HCT116 (cell line): ENCODE measurements around the gene MCM8. TPM values are rescaled to one million over a fixed set of nuclear protein-coding genes. Genes with fewer than 3 reads are reported as not detected.

ENCODE experiments used
- ATAC-seq: fragments of 200-7000 bp; cut with Tn5 transposase; 2 replicates; pipeline ENCODE4 v1.9.1; 2020; ENCODE audit warnings: mild to moderate bottlenecking, moderate library complexity
- BruUV-seq: library from RNA; stranded (reverse); fragments of 400-500 nt; replicated peaks from 2 replicates; lab custom pipeline; 2021; lab: Mats Ljungman, UMichigan
- CTCF ChIA-PET: fragments of 300-600 bp; sonication (Branson Sonifier 250); formaldehyde crosslinking; loops from one replicate; lab custom pipeline; 2021; ENCODE audit warnings: antibody characterized with exemption; lab: Charles Lee
- POLR2A ChIA-PET: fragments of 300-600, 350-600 bp; sonication (Branson Sonifier 250); formaldehyde crosslinking; loops from one replicate; lab custom pipeline; 2021; ENCODE audit warnings: antibody characterized with exemption; lab: Charles Lee
- RAD21 ChIA-PET, 2 experiments: fragments of 300-600 bp; sonication (Branson Sonifier 250); formaldehyde crosslinking; loops; one replicate each; lab custom pipeline; 2023; ENCODE audit warnings: low total read pairs in 2 of 2; ENCODE audit not compliant: uncharacterized antibody in 2 of 2, unreplicated experiment in 2 of 2, low non-redundant PET in 1 of 2; lab: Charles Lee
- DNase-seq: peaks from one replicate; pipeline ENCODE4 v3.0.0-alpha.2; 2010; ENCODE audit warnings: low read depth, low spot score
- H2AFZ ChIP-seq: fragments of 200-600 bp; shearing (Covaris generic), sonication (generic); 2 replicates; pipeline ENCODE4 v1.6.1; 2017; ENCODE audit warnings: low read depth, mixed run types, mixed read lengths, antibody characterized with exemption, low read length; ENCODE audit not compliant: poor library complexity, severe bottlenecking
- H3K27ac ChIP-seq: 2 replicates; pipeline ENCODE4 v1.5.1; 2012; ENCODE audit warnings: low read depth, low read length
- H3K27me3 ChIP-seq: fragments of 200-600 bp; sonication (generic); 2 replicates; pipeline ENCODE4 v1.6.1; 2016; ENCODE audit warnings: mixed run types, low read length, mixed read lengths; ENCODE audit not compliant: insufficient read depth
- H3K36me3 ChIP-seq, 2 experiments: fragments of 200-500 bp in 1 of 2; fragments of 200-600 bp in 1 of 2; sonication (Bioruptor generic) in 1 of 2; sonication (generic) in 1 of 2; 2 replicates each; pipeline versions ENCODE4 v1.5.1 to v1.6.1; 2014 to 2016; ENCODE audit warnings: low read length in 2 of 2, inconsistent platforms in 1 of 2, mixed read lengths in 1 of 2, mixed run types in 1 of 2; ENCODE audit not compliant: insufficient read depth in 2 of 2, control insufficient read depth in 1 of 2
- H3K4me1 ChIP-seq, 2 experiments: fragments of 200-600 bp in 1 of 2; sonication (generic) in 1 of 2; 2 replicates each; pipeline versions ENCODE4 v1.5.1 to v1.6.1; 2012 to 2017; ENCODE audit warnings: low read length in 2 of 2, inconsistent platforms in 1 of 2, mild to moderate bottlenecking in 1 of 2, mixed read lengths in 1 of 2, mixed run types in 1 of 2, moderate library complexity in 1 of 2; ENCODE audit not compliant: insufficient read depth in 2 of 2, control insufficient read depth in 1 of 2
- H3K4me2 ChIP-seq: fragments of 200-600 bp; sonication (generic); 2 replicates; pipeline ENCODE4 v1.6.1; 2017; ENCODE audit warnings: mixed run types, low read length, mixed read lengths
- H3K4me3 ChIP-seq, 2 experiments: fragments of 200-600 bp in 1 of 2; sonication (generic) in 1 of 2; replicated peaks in 1 of 2; 2 replicates each; pipeline ENCODE4 v1.5.1; 2011 to 2016; ENCODE audit warnings: low read length in 2 of 2, control low read depth in 1 of 2, low read depth in 1 of 2, mild to moderate bottlenecking in 1 of 2, mixed read lengths in 1 of 2, mixed run types in 1 of 2
- H3K79me2 ChIP-seq: fragments of 200-600 bp; sonication (generic); 2 replicates; pipeline ENCODE4 v1.6.1; 2017; ENCODE audit warnings: mild to moderate bottlenecking, mixed run types, low read length, moderate library complexity, mixed read lengths; ENCODE audit not compliant: insufficient read depth
- H3K9ac ChIP-seq: fragments of 200-600 bp; sonication (generic); 2 replicates; pipeline ENCODE4 v1.6.1; 2016; ENCODE audit warnings: low read length, mixed read lengths
- H3K9me2 ChIP-seq: fragments of 200-600 bp; sonication (generic), shearing (Covaris generic); 2 replicates; pipeline ENCODE4 v1.6.1; 2017; ENCODE audit warnings: mixed run types, mild to moderate bottlenecking, moderate library complexity; ENCODE audit not compliant: insufficient read depth
- H3K9me3 ChIP-seq, 2 experiments: fragments of 200-500 bp in 1 of 2; fragments of 200-600 bp in 1 of 2; sonication (Bioruptor generic) in 1 of 2; sonication (generic) in 1 of 2; 2 replicates each; pipeline ENCODE4 v1.6.1; 2014 to 2017; ENCODE audit warnings: low read length in 2 of 2, mixed read lengths in 2 of 2, inconsistent platforms in 1 of 2, low read depth in 1 of 2, mild to moderate bottlenecking in 1 of 2, mixed run types in 1 of 2, moderate library complexity in 1 of 2; ENCODE audit not compliant: control insufficient read depth in 1 of 2, insufficient read depth in 1 of 2
- H4K20me1 ChIP-seq: fragments of 200-600 bp; sonication (generic), shearing (Covaris generic); 2 replicates; pipeline ENCODE4 v1.6.1; 2017; ENCODE audit warnings: mixed run types, mild to moderate bottlenecking, moderate library complexity; ENCODE audit not compliant: insufficient read depth
- ATF3 ChIP-seq: IDR thresholded peaks from 2 replicates; pipeline ENCODE4 v1.6.1; 2012
- MAX ChIP-seq: IDR thresholded peaks from 2 replicates; pipeline ENCODE4 v1.6.1; 2012
- SIN3A ChIP-seq: IDR thresholded peaks from 2 replicates; pipeline ENCODE4 v1.6.1; 2012; ENCODE audit warnings: low read depth
- intact Hi-C: fragments of 100-400 bp; cut with micrococcal nuclease; formaldehyde crosslinking; loops from 2 replicates; pipeline ENCODE4 v1.10.0; 2022
- total RNA-seq: library from RNA; stranded (reverse); gene quantifications from one replicate; pipeline ENCODE4 v1.2.1, GENCODE V29; 2021; ENCODE audit not compliant: unreplicated experiment
- TF ChIP-seq, protein P1 (sequence below), 3 experiments: fragments of 200-600 bp in 1 of 3; sonication (generic) in 1 of 3; IDR thresholded peaks in 2 of 3; conservative IDR thresholded peaks in 1 of 3; 2 replicates each; pipeline ENCODE4 v1.5.1; 2012 to 2017; ENCODE audit warnings: low read depth in 2 of 3, low read length in 2 of 3, antibody characterized with exemption in 1 of 3, borderline replicate concordance in 1 of 3, control low read depth in 1 of 3, mild to moderate bottlenecking in 1 of 3, mixed read lengths in 1 of 3, mixed run types in 1 of 3, moderate library complexity in 1 of 3; ENCODE audit not compliant: insufficient read depth in 1 of 3

Gene MCM8
- total RNA-seq, 1 experiment from 2014 or later = 21.9 TPM

DNA sequence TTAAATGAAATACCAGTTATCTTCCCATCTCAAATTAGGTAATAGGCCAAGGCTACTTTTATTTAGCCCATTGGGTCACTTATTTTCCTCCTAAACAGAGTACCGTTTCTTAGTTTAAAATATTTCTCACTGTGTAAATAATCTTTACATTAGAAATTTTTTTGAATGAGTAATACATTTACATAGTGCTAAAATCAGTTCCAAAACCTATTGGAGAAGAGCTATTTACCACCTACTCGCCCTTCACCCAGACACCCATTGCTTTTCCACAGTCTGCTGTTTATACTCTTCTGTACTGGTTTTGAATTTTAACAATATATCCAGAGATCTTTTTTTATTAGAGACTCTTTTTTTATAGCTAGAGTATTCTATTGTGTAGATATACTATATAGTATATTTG lies 36.9 kb downstream of the MCM8 start:
- Histone ChIP-seq H3K9me3 (no peaks in the 10 kb centered on the region), H2AFZ (no peak overlapping the region), H3K4me3 (no peak overlapping the region), H3K4me2 (no peak overlapping the region), H3K27ac (no peak overlapping the region), H3K9me2 (no peaks in the 10 kb centered on the region), H3K36me3 (peaks cover 21 to 36% of the 10 kb centered on the region in 2 experiments), H4K20me1 (0 out of 2 replicates have a peak, but pooled peaks cover 3% of the 10 kb centered on the region), H3K27me3 (no peaks in the 10 kb centered on the region), H3K9ac (no peak overlapping the region), H3K79me2 (0 out of 2 replicates have a peak, but pooled peaks cover 3% of the 10 kb centered on the region), H3K4me1 (no peaks in the 10 kb centered on the region)
- POLR2A ChIA-PET = no interaction called here
- intact Hi-C loops = no loop called here
- TF ChIP-seq MAX = no peak
- CTCF ChIA-PET = no interaction called here
- DNase-seq (no peak), ATAC-seq (no peak)
- no TSS peak for BruUV-seq
- RAD21 ChIA-PET = no interaction called here

GRCh38 chr20:5989539-5989938 lies 39.1 kb downstream of the MCM8 start:
- Histone ChIP-seq H4K20me1 (0 out of 2 replicates have a peak, but pooled peaks cover 3% of the 10 kb centered on the region), H3K9me3 (no peaks in the 10 kb centered on the region), H3K79me2 (0 out of 2 replicates have a peak, but pooled peaks cover under 1% of the 10 kb centered on the region), H3K9ac (no peak overlapping the region), H3K9me2 (no peaks in the 10 kb centered on the region), H3K4me3 (no peak overlapping the region), H3K4me1 (no peaks in the 10 kb centered on the region), H3K4me2 (no peak overlapping the region), H2AFZ (no peak overlapping the region), H3K36me3 (peaks cover 31 to 33% of the 10 kb centered on the region in 2 experiments), H3K27ac (no peak overlapping the region), H3K27me3 (no peaks in the 10 kb centered on the region)
- DNase-seq (no peak), ATAC-seq (peak; percentile 94)
- ChIA-PET CTCF (no interaction called here), POLR2A (no interaction called here), RAD21 (no interaction called here)
- no peak for TF ChIP-seq SIN3A
- no peak for TF ChIP-seq ATF3
- TF ChIP-seq, protein P1, sequence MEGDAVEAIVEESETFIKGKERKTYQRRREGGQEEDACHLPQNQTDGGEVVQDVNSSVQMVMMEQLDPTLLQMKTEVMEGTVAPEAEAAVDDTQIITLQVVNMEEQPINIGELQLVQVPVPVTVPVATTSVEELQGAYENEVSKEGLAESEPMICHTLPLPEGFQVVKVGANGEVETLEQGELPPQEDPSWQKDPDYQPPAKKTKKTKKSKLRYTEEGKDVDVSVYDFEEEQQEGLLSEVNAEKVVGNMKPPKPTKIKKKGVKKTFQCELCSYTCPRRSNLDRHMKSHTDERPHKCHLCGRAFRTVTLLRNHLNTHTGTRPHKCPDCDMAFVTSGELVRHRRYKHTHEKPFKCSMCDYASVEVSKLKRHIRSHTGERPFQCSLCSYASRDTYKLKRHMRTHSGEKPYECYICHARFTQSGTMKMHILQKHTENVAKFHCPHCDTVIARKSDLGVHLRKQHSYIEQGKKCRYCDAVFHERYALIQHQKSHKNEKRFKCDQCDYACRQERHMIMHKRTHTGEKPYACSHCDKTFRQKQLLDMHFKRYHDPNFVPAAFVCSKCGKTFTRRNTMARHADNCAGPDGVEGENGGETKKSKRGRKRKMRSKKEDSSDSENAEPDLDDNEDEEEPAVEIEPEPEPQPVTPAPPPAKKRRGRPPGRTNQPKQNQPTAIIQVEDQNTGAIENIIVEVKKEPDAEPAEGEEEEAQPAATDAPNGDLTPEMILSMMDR (IDR thresholded peaks at IDR 0.05 in 2 of 3, conservative IDR thresholded peaks at IDR 0.05 in 1 of 3; ENCODE audit: borderline replicate concordance in 1 of 3, insufficient read depth in 1 of 3, low read depth in 2 of 3, low read length in 2 of 3) = peak in 2 of 3 experiments; percentile 25 to 35; a peak in 2 of 6 replicates
- BruUV-seq = no TSS peak
- intact Hi-C loops = no loop called here
